ENCODE measurements around the gene GABBR2.

Gene GABBR2

GRCh38 chr9:98538626-98539031 lies 170.1 kb downstream of the GABBR2 start:
- DNase-seq (ENCODE audit: insufficient read length, low spot score) = no peak
- no peak for TF ChIP-seq CTCF (IDR thresholded peaks at IDR 0.05; ENCODE audit: insufficient read depth, missing control alignments)
- FAIRE-seq = no peak

GRCh38 chr9:98538203-98538602 lies 170.5 kb downstream of the GABBR2 start:
- DNase-seq (ENCODE audit: insufficient read length, low spot score) (no peak), FAIRE-seq (no peak)
- TF ChIP-seq CTCF (IDR thresholded peaks at IDR 0.05; ENCODE audit: insufficient read depth, missing control alignments) = no peak

- FAIRE-seq (no peak), DNase-seq (ENCODE audit: insufficient read length, low spot score) (no peak)
- no peak for TF ChIP-seq CTCF (IDR thresholded peaks at IDR 0.05; ENCODE audit: insufficient read depth, missing control alignments)
Observed at GRCh38 chr9:98536542-98537173, 172.1 kb downstream of the GABBR2 start.

- TF ChIP-seq CTCF (IDR thresholded peaks at IDR 0.05; ENCODE audit: insufficient read depth, missing control alignments) = no peak
- FAIRE-seq = no peak
- DNase-seq (ENCODE audit: insufficient read length, low spot score) = no peak
Observed at GRCh38 chr9:98533866-98534265, 174.9 kb downstream of the GABBR2 start.

- no peak for TF ChIP-seq CTCF (IDR thresholded peaks at IDR 0.05; ENCODE audit: insufficient read depth, missing control alignments)
- DNase-seq (ENCODE audit: insufficient read length, low spot score) (no peak), FAIRE-seq (no peak)
Observed at GRCh38 chr9:98533132-98533531, 175.6 kb downstream of the GABBR2 start.

- FAIRE-seq (no peak), DNase-seq (ENCODE audit: insufficient read length, low spot score) (no peak)
- TF ChIP-seq CTCF (IDR thresholded peaks at IDR 0.05; ENCODE audit: insufficient read depth, missing control alignments) = no peak
Observed at GRCh38 chr9:98532574-98532973, 176.2 kb downstream of the GABBR2 start.

- no peak for DNase-seq (ENCODE audit: insufficient read length, low spot score)
- no peak for FAIRE-seq
- TF ChIP-seq CTCF (IDR thresholded peaks at IDR 0.05; ENCODE audit: insufficient read depth, missing control alignments) = no peak
Observed at GRCh38 chr9:98532147-98532546, 176.6 kb downstream of the GABBR2 start.

Data from D721Med (cell line).